HEK293 (cell line): ENCODE data around the gene HHAT.

Source experiments
- ELK4 ChIP-seq: IDR thresholded peaks from 2 replicates; pipeline ENCODE4 v1.6.1; 2011; ENCODE audit warnings: mild to moderate bottlenecking, low read depth, low read length, borderline replicate concordance
- HOXC10 ChIP-seq: sonication (generic); formaldehyde crosslinking; IDR thresholded peaks from 2 replicates; pipeline ENCODE4 v1.8.1; 2023; ENCODE audit warnings: mild to moderate bottlenecking, missing genetic modification reagents
- REST ChIP-seq: fragments of 450-650 bp; formaldehyde crosslinking; IDR thresholded peaks from 2 replicates; pipeline ENCODE4 v1.5.1; 2016; ENCODE audit warnings: missing biosample characterization, missing genetic modification characterization
- ZBTB1 ChIP-seq: fragments of 450-650 bp; formaldehyde crosslinking; IDR thresholded peaks from 2 replicates; pipeline ENCODE4 v1.5.1; 2016; ENCODE audit warnings: missing biosample characterization, missing genetic modification characterization
- ZBTB49 ChIP-seq: fragments of 450-650 bp; formaldehyde crosslinking; IDR thresholded peaks from 2 replicates; pipeline ENCODE4 v1.5.1; 2016; ENCODE audit warnings: missing biosample characterization, missing genetic modification characterization, low read depth
- ZBTB7A ChIP-seq: fragments of 450-650 bp; formaldehyde crosslinking; IDR thresholded peaks from 2 replicates; pipeline ENCODE4 v1.5.1; 2016; ENCODE audit warnings: low read depth, missing biosample characterization, missing genetic modification characterization
- ZNF239 ChIP-seq: fragments of 450-650 bp; formaldehyde crosslinking; IDR thresholded peaks from 2 replicates; pipeline ENCODE4 v1.5.1; 2016; ENCODE audit warnings: missing biosample characterization, missing genetic modification characterization
- ZNF580 ChIP-seq: fragments of 450-650 bp; formaldehyde crosslinking; IDR thresholded peaks from 2 replicates; pipeline ENCODE4 v1.5.1; 2016; ENCODE audit warnings: missing biosample characterization, missing genetic modification characterization
- ZNF837 ChIP-seq: fragments of 450-650 bp; formaldehyde crosslinking; IDR thresholded peaks from 2 replicates; pipeline ENCODE4 v1.5.1; 2016; ENCODE audit warnings: missing biosample characterization, missing genetic modification characterization
- ZSCAN30 ChIP-seq: fragments of 450-650 bp; IDR thresholded peaks from 2 replicates; pipeline ENCODE4 v1.5.1; 2018; ENCODE audit warnings: missing biosample characterization, mild to moderate bottlenecking, missing genetic modification characterization, moderate library complexity
- TF ChIP-seq, protein P1 (sequence below): fragments of 450-650 bp; formaldehyde crosslinking; IDR thresholded peaks from 2 replicates; pipeline ENCODE4 v1.5.1; 2016; ENCODE audit warnings: missing biosample characterization, missing genetic modification characterization
- TF ChIP-seq, protein P2 (sequence below): fragments of 450-650 bp; formaldehyde crosslinking; IDR thresholded peaks from 2 replicates; pipeline ENCODE4 v1.5.1; 2016; ENCODE audit warnings: missing biosample characterization, missing genetic modification characterization
- TF ChIP-seq, protein P3 (sequence below): fragments of 450-650 bp; formaldehyde crosslinking; IDR thresholded peaks from 2 replicates; pipeline ENCODE4 v1.5.1; 2016; ENCODE audit warnings: missing biosample characterization, missing genetic modification characterization

GRCh38 chr1:210663730-210664573 is 335.2 kb downstream of the HHAT start:
- TF ChIP-seq, protein P1, sequence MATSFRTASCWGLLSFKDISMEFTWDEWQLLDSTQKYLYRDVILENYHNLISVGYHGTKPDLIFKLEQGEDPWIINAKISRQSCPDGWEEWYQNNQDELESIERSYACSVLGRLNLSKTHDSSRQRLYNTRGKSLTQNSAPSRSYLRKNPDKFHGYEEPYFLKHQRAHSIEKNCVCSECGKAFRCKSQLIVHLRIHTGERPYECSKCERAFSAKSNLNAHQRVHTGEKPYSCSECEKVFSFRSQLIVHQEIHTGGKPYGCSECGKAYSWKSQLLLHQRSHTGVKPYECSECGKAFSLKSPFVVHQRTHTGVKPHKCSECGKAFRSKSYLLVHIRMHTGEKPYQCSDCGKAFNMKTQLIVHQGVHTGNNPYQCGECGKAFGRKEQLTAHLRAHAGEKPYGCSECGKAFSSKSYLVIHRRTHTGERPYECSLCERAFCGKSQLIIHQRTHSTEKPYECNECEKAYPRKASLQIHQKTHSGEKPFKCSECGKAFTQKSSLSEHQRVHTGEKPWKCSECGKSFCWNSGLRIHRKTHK (tag by site-specific recombination): no peak
- no peak for TF ChIP-seq REST (tag by site-specific recombination)
- TF ChIP-seq, protein P2, sequence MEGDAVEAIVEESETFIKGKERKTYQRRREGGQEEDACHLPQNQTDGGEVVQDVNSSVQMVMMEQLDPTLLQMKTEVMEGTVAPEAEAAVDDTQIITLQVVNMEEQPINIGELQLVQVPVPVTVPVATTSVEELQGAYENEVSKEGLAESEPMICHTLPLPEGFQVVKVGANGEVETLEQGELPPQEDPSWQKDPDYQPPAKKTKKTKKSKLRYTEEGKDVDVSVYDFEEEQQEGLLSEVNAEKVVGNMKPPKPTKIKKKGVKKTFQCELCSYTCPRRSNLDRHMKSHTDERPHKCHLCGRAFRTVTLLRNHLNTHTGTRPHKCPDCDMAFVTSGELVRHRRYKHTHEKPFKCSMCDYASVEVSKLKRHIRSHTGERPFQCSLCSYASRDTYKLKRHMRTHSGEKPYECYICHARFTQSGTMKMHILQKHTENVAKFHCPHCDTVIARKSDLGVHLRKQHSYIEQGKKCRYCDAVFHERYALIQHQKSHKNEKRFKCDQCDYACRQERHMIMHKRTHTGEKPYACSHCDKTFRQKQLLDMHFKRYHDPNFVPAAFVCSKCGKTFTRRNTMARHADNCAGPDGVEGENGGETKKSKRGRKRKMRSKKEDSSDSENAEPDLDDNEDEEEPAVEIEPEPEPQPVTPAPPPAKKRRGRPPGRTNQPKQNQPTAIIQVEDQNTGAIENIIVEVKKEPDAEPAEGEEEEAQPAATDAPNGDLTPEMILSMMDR (tag by site-specific recombination): no peak
- TF ChIP-seq HOXC10 (CRISPR knock-in tag): no peak
- TF ChIP-seq ELK4: no peak
- no peak for TF ChIP-seq ZNF239 (tag by site-specific recombination)
- no peak for TF ChIP-seq ZBTB49 (tag by site-specific recombination)
- TF ChIP-seq ZSCAN30: no peak
- TF ChIP-seq, protein P3, sequence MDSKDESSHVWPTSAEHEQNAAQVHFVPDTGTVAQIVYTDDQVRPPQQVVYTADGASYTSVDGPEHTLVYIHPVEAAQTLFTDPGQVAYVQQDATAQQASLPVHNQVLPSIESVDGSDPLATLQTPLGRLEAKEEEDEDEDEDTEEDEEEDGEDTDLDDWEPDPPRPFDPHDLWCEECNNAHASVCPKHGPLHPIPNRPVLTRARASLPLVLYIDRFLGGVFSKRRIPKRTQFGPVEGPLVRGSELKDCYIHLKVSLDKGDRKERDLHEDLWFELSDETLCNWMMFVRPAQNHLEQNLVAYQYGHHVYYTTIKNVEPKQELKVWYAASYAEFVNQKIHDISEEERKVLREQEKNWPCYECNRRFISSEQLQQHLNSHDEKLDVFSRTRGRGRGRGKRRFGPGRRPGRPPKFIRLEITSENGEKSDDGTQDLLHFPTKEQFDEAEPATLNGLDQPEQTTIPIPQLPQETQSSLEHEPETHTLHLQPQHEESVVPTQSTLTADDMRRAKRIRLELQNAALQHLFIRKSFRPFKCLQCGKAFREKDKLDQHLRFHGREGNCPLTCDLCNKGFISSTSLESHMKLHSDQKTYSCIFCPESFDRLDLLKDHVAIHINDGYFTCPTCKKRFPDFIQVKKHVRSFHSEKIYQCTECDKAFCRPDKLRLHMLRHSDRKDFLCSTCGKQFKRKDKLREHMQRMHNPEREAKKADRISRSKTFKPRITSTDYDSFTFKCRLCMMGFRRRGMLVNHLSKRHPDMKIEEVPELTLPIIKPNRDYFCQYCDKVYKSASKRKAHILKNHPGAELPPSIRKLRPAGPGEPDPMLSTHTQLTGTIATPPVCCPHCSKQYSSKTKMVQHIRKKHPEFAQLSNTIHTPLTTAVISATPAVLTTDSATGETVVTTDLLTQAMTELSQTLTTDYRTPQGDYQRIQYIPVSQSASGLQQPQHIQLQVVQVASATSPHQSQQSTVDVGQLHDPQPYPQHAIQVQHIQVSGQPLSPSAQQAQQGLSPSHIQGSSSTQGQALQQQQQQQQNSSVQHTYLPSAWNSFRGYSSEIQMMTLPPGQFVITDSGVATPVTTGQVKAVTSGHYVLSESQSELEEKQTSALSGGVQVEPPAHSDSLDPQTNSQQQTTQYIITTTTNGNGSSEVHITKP (tag by site-specific recombination): no peak
- no peak for TF ChIP-seq ZNF837 (tag by site-specific recombination)
- no peak for TF ChIP-seq ZBTB1 (tag by site-specific recombination)
- no peak for TF ChIP-seq ZBTB7A (tag by site-specific recombination)
- TF ChIP-seq ZNF580 (tag by site-specific recombination): no peak
